A673 (cell line): ENCODE results near the gene ENTPD2. TPM values are rescaled to one million over a fixed set of nuclear protein-coding genes. Genes with fewer than 3 reads are reported as not detected.
"Not testable (repeated sequence)": the region's sequence is repeated elsewhere in the genome, so short reads cannot be mapped to it uniquely, and the experiment has no call there.

Experiments
- BruUV-seq: library from RNA; stranded (reverse); fragments of 400-500 nt; replicated peaks from 2 replicates; lab custom pipeline; 2021; lab: Mats Ljungman, UMichigan
- CTCF ChIA-PET: fragments of 300-600 bp; sonication (Branson Sonifier 250); formaldehyde crosslinking; loops from one replicate; lab custom pipeline; 2022; ENCODE audit warnings: antibody characterized with exemption; lab: Charles Lee
- POLR2A ChIA-PET: fragments of 300-600 bp; sonication (Branson Sonifier 250); formaldehyde crosslinking; loops from one replicate; lab custom pipeline; 2022; ENCODE audit warnings: antibody characterized with exemption; ENCODE audit not compliant: low non-redundant PET; lab: Charles Lee
- DNase-seq: peaks from one replicate; pipeline ENCODE4 v3.0.0-alpha.2; 2015; ENCODE audit warnings: low spot score
- H3K27ac ChIP-seq: fragments of 200-600 bp; sonication (generic); 2 replicates; pipeline ENCODE4 v1.5.1; 2016; ENCODE audit warnings: mixed run types, low read depth, mild to moderate bottlenecking, mixed read lengths, antibody characterized with exemption, low read length; ENCODE audit not compliant: poor library complexity, severe bottlenecking
- H3K27me3 ChIP-seq: fragments of 200-600 bp; sonication (generic); replicated peaks from 2 replicates; pipeline ENCODE4 v1.6.1; 2017; ENCODE audit warnings: mixed run types, low read depth, mild to moderate bottlenecking, mixed read lengths, antibody characterized with exemption, low read length; ENCODE audit not compliant: insufficient read depth, poor library complexity
- H3K36me3 ChIP-seq: fragments of 200-600 bp; sonication (generic); 2 replicates; pipeline ENCODE4 v1.6.1; 2016; ENCODE audit warnings: mixed run types, mild to moderate bottlenecking, mixed read lengths, antibody characterized with exemption, low read length; ENCODE audit not compliant: insufficient read depth, poor library complexity, severe bottlenecking
- H3K4me1 ChIP-seq: fragments of 200-600 bp; sonication (generic); 2 replicates; pipeline ENCODE4 v1.6.1; 2017; ENCODE audit warnings: mixed run types, mild to moderate bottlenecking, mixed read lengths, antibody characterized with exemption, low read length; ENCODE audit not compliant: insufficient read depth, poor library complexity, severe bottlenecking
- H3K4me3 ChIP-seq: fragments of 200-600 bp; sonication (generic); 2 replicates; pipeline ENCODE4 v1.5.1; 2016; ENCODE audit warnings: low read depth, mixed run types, mild to moderate bottlenecking, mixed read lengths, low read length; ENCODE audit not compliant: poor library complexity, severe bottlenecking
- H3K9me3 ChIP-seq: fragments of 200-600 bp; sonication (generic); 2 replicates; pipeline ENCODE4 v1.6.1; 2016; ENCODE audit warnings: mixed run types, low read depth, mild to moderate bottlenecking, mixed read lengths, antibody characterized with exemption, low read length; ENCODE audit not compliant: poor library complexity, severe bottlenecking
- CTCF ChIP-seq: fragments of 300-800, 200-600 bp; sonication (generic); conservative IDR thresholded peaks from 2 replicates; pipeline ENCODE4 v1.5.1; 2017; ENCODE audit warnings: low read depth, mild to moderate bottlenecking, antibody characterized with exemption, low read length, moderate library complexity, mixed read lengths
- EZH2 ChIP-seq: fragments of 200-600 bp; sonication (generic); IDR thresholded peaks from 2 replicates; pipeline ENCODE4 v1.6.1; 2017; ENCODE audit warnings: borderline replicate concordance, low read depth, mild to moderate bottlenecking, mixed read lengths, antibody characterized with exemption, low read length; ENCODE audit not compliant: poor library complexity, severe bottlenecking
- intact Hi-C: fragments of 100-400 bp; cut with micrococcal nuclease; formaldehyde crosslinking; loops from one replicate; pipeline ENCODE4 v1.10.0; 2022; ENCODE audit not compliant: unreplicated experiment
- total RNA-seq: library from RNA; stranded (reverse); gene quantifications from 2 replicates; pipeline ENCODE4 v1.2.3, GENCODE V29; 2021

ENTPD2 gene
- total RNA-seq, 1 experiment from 2014 or later: not detected

DNA sequence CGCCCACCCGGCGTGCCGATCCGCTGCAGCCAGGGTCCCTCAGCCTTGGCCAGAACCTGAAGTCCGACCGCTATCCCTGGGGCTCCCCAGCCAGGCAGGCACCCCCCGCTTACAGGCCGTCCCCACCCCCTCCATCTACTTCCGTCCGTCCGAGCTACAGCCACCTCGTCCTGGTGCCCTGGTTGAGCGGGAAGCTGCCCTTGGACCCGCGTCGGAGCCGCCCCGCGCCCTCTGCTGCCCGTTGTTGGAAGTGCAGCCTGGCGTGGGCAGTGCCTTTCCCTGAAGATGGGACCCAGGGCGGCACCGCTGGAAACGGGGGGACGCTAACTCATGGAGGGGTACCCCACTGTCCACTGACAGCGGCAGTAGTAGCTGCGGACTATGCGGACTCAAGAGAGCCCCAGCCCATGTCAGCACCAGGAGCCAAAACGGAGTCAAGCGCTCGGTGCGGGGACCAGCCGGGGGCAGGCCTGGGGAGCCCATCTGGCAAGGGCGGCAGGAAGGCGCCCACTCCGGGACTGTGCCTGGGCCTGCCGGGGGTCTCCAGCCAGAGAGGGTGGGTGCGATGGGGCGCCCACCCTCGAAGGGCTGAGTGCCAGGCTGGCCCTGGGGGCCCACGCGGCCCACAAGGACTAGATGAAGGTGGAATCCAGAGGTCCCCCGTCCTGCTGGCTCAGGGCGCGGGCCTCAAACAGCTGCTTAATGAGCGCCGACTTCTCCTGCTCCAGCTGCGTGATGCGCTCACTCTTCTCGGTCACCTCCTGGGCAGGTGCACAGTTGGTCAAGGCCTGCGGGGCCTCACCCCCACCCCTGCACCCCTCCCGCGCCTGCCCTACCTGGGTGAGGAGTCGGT is 10.4 kb upstream of the ENTPD2 start:
- Histone ChIP-seq H3K4me3 (no peak overlapping the region), H3K4me1 (peaks cover 4% of the 10 kb centered on the region), H3K27ac (no peak overlapping the region), H3K27me3 (no peaks in the 10 kb centered on the region), H3K9me3 (no peaks in the 10 kb centered on the region), H3K36me3 (peaks cover 7% of the 10 kb centered on the region)
- DNase-seq: no peak
- BruUV-seq: no TSS peak
- ChIA-PET CTCF (interaction anchor here (0.9 to 1.3 kb wide), 4 partner anchors 9 to 274 kb away, joined by 3 to 4 read pairs (median 3); partner anchors contain the start of gene TMEM141), POLR2A (no interaction called here)
- intact Hi-C loops: no loop called here
- TF ChIP-seq CTCF (peak; percentile 94), EZH2 (no peak)

DNA sequence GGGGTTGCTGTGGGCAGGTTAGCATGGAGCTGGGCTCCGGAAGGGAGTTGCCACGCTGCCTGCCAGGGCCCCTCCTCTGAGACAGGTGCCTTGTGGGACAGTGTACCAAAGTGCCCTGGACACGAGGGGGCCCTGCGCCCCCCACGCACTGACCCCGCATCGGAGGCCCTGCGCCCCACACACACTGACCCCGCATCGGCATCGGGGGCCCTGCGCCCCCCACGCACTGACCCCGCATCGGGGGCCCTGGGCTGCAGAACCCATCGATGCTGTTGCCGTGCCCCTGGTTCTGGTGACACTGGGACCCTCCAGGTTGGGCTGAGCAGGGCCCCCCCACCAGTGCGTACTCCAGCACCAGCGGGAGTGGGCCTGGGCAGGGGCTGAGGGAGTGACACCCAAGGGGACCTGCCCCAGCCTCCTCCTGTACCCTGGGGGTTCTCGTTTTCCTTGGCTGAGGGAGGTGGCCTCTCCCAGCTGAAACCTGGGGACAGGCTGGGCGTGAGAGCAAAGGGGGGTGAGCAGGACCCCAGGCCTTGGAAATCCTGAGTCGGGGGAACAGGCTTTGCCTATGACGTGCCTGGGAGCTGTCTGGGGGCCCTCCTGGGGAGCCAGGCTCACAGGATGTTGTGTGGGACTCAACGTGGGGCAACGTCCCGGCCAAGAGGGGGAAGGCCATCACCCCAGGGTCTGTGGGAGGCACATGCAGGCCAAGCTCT is 9.6 kb upstream of the ENTPD2 start:
- H3K27me3 ChIP-seq: no peaks in the 10 kb centered on the region
- intact Hi-C loops: no loop called here
- no peak for TF ChIP-seq EZH2
- no peak for TF ChIP-seq CTCF
- no TSS peak for BruUV-seq
- no peaks in the 10 kb centered on the region for H3K9me3 ChIP-seq
- no peak overlapping the region for H3K4me3 ChIP-seq
- no peak for DNase-seq
- no peak overlapping the region for H3K27ac ChIP-seq
- H3K4me1 ChIP-seq: no peaks in the 10 kb centered on the region
- ChIA-PET CTCF (interaction anchor here (0.9 to 1.3 kb wide), 4 partner anchors 8 to 273 kb away, joined by 3 to 4 read pairs (median 3); partner anchors contain the start of gene TMEM141), POLR2A (no interaction called here)
- H3K36me3 ChIP-seq: peaks cover 7% of the 10 kb centered on the region

DNA sequence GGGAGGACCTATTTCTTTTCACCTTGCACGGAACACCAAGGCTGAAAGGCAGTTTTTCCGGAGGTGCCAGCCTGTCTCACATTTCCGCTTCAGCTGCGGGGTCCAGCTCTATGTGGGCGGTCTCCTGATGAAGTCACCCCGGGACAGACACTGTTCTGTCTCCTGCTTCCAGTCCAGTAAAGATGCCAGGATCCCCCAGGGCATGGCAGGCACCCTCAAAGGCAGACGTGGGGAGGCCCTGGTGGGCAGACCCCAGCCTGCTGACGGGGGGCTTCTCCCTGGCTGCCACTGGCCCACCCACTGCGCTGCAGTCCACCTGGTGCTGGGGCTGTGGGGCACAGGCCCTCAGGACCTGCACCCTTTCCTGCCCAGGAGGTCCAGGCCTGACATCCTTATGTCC is 8.9 kb upstream of the ENTPD2 start:
- H3K27me3 ChIP-seq, H3K27ac ChIP-seq, H3K9me3 ChIP-seq, intact Hi-C loops, H3K4me1 ChIP-seq, POLR2A ChIA-PET, H3K4me3 ChIP-seq, H3K36me3 ChIP-seq, DNase-seq, CTCF ChIA-PET, BruUV-seq: not testable (repeated sequence)
